Left ventricle myocardium inferior (tissue), 1 donor: ENCODE measurements around the gene DOCK8. TPM values are rescaled to one million over a fixed set of nuclear protein-coding genes. Genes with fewer than 3 reads are reported as not detected.

Experiments
- DNase-seq: peaks from one replicate; pipeline ENCODE4 v3.0.0-alpha.2; 2020
- H3K27ac ChIP-seq: fragments of 200-600 bp; replicated peaks from 2 replicates; pipeline ENCODE4 v1.8.0; 2021
- H3K27me3 ChIP-seq: fragments of 200-600 bp; 2 replicates; pipeline ENCODE4 v1.8.0; 2021; ENCODE audit warnings: low read depth
- H3K36me3 ChIP-seq: fragments of 200-600 bp; 2 replicates; pipeline ENCODE4 v1.8.0; 2021
- H3K4me1 ChIP-seq: fragments of 200-600 bp; 2 replicates; pipeline ENCODE4 v1.8.0; 2021
- H3K4me3 ChIP-seq: fragments of 200-600 bp; 2 replicates; pipeline ENCODE4 v1.8.0; 2021; ENCODE audit warnings: mild to moderate bottlenecking, moderate library complexity
- H3K9me3 ChIP-seq: fragments of 200-600 bp; replicated peaks from 2 replicates; pipeline ENCODE4 v1.8.0; 2021
- intact Hi-C: fragments of 100-400 bp; cut with micrococcal nuclease; formaldehyde crosslinking; loops from one replicate; pipeline ENCODE4 v1.11.0; 2022
- total RNA-seq: library from RNA; stranded (reverse); fragmentation: NEBNext Ultra II Directional; extraction: Animal tissue kit (Norgen Biotek cat#: 25700); gene quantifications from one replicate; pipeline ENCODE4 v1.2.1, GENCODE V29; 2021
- TF ChIP-seq, protein P1 (sequence below): fragments of 200-600 bp; IDR thresholded peaks from 2 replicates; pipeline ENCODE4 v1.8.0; 2021; ENCODE audit warnings: antibody characterized with exemption, mild to moderate bottlenecking, borderline replicate concordance
- donor health status: DM: no; HTN: yes; CAD: no; lungs with severe emphysema.

Gene DOCK8
- total RNA-seq, 1 donor from 2014 or later, result 3.7 TPM

DNA sequence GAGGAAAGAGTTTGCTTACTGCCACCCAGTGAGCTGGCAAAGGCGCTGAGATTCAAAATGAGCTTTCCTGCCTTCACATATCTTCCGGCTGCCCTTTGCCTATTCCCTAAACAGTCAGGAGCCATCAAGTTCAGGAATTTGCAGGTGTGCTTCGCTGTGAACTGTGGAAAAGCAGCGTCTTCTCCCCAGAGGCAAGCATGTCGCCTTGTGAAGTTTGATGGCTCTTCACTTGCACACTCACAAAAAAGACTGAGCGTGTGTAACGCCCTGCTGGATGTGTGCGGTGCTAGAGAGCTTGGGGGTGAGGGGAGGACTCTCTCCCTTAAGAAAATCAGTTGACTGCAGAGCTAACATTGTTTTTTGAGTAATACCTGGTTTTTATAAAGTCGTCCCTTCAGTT lies 288.7 kb downstream of the DOCK8 start:
- Histone ChIP-seq H3K27me3 (peaks cover 27% of the 10 kb centered on the region), H3K4me1 (peaks cover 39% of the 10 kb centered on the region), H3K36me3 (no peaks in the 10 kb centered on the region), H3K27ac (peak overlapping the region; percentile 92), H3K4me3 (peak overlapping the region; percentile 82), H3K9me3 (no peaks in the 10 kb centered on the region)
- TF ChIP-seq, protein P1, sequence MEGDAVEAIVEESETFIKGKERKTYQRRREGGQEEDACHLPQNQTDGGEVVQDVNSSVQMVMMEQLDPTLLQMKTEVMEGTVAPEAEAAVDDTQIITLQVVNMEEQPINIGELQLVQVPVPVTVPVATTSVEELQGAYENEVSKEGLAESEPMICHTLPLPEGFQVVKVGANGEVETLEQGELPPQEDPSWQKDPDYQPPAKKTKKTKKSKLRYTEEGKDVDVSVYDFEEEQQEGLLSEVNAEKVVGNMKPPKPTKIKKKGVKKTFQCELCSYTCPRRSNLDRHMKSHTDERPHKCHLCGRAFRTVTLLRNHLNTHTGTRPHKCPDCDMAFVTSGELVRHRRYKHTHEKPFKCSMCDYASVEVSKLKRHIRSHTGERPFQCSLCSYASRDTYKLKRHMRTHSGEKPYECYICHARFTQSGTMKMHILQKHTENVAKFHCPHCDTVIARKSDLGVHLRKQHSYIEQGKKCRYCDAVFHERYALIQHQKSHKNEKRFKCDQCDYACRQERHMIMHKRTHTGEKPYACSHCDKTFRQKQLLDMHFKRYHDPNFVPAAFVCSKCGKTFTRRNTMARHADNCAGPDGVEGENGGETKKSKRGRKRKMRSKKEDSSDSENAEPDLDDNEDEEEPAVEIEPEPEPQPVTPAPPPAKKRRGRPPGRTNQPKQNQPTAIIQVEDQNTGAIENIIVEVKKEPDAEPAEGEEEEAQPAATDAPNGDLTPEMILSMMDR, result no peak
- DNase-seq, result no peak
- intact Hi-C loops, result no loop called here

DNA sequence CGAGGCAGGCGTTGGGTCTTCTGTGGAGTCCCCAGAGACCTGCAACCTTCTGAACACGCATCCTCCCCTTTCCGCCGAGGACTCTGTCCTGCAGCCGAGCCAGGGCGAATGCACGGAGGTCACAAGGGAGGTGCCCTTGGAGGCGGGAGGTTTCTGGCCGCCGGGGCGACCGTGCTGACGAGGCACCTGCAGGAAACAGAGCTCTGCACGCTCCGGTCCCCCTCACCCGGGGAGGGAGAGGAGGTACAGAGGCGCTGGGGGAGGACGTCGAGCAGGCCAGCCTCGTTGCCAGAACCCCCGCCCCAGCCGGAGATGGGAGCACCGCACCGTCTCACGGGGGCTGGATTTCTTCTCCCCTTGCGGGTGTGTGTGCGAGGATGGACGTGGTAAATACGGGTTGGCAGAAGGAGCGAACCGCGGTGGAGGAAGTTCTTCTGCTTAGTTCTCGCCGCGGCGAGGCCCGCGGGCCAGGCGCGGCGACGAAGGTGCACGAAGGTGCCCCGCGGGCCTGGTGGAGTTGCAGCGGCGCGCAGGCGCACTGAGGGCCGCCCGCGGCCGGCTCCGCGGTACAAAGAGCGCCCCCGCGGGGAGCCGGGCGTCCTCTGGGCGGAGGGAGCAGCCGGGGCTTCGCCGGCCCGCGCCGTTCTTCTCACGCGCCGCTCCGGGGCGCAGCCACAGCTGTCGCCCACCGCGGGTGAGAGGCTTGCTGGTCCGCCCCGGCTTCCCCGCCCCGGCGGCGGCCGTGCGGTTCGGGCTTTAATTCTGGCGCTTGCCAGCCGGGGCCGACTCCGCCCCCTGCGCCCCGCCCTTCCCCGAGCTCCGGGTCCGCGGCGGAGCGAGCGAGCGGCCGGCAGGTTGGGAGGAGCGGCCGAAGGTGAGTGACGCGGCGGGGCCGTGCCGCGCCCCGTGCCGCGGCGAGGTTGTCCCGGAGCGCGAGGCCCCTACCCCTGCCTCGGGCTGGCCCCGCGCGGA lies 289.5 kb downstream of the DOCK8 start, which contains the start of gene KANK1:
KANK1 (plus strand) TSS at position 815 of the 972 bp plus-strand sequence.
- Histone ChIP-seq H3K36me3 (no peaks in the 10 kb centered on the region), H3K27ac (peak within 1 kb of the TSS; percentile 92), H3K4me1 (peaks cover 46% of the 10 kb centered on the region), H3K27me3 (peaks cover 27% of the 10 kb centered on the region), H3K4me3 (peak within 1 kb of the TSS; percentile 82), H3K9me3 (no peaks in the 10 kb centered on the region)
- intact Hi-C loops, result no loop called here
- TF ChIP-seq, protein P1, result peak; percentile 51
- peak; percentile 83 for DNase-seq

DNA sequence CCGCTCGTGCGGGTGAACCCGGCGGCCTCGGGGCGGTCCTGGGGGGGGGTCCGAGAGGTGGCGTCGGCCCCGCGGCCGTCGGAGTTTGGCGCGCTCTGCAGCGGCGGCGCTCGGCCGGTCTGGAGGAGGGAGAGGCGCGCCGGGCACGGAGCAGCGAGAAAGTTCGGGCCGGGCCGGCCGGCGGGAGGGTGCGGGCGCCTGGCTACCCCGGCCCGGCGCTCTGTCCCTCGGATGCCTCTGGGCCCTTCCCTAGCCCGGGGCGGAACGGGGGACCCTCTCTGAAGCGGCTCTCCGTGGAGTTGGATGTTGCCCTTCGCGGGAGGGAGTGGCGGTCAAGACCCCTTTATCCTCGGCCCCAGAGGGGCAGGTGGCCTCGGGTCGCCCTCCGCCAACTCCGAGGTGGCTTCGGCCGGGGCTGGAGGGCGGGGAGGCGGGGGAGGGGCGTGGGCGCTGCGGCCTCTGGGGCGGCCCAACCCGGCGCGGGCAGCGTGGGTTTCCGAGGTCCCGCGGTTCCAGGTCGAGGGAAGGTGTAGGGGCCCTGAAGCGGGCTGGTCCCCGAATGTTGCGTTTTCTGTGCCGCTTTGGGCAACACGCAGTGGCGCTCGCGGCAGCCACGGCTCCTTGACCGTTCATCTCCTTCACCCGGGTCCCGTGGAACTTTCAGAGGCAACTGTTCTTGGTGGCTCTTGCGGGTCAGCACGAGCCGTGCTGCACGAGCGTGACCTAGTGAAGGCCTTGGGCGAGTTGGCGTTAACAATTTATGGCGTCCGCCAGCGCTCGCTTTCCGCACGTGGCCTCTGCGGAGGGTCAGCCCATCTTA lies 290.5 kb downstream of the DOCK8 start:
- H3K27ac ChIP-seq, result peak overlapping the region; percentile 92
- intact Hi-C loops, result no loop called here
- peaks cover 27% of the 10 kb centered on the region for H3K27me3 ChIP-seq
- no peaks in the 10 kb centered on the region for H3K9me3 ChIP-seq
- DNase-seq, result peak; percentile 29
- TF ChIP-seq, protein P1, result no peak
- H3K36me3 ChIP-seq, result no peaks in the 10 kb centered on the region
- H3K4me3 ChIP-seq, result peak overlapping the region; percentile 82
- H3K4me1 ChIP-seq, result peaks cover 48% of the 10 kb centered on the region

DNA sequence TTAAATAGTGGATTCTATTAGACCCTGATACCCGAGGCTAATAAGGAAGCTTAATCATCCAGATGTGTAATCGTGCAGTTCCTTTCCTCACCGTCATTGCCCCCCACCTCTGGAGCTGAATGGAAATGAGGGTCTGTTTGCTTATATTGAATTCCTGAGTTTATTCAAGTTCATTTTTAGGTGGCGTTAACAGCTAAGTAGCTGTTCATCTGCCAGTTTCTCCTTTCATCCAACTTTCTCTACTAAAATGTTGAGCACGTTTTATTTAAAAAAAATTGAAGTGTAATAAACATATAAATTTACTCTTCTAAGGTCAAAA lies 291.0 kb downstream of the DOCK8 start:
- H3K9me3 ChIP-seq, result no peaks in the 10 kb centered on the region
- DNase-seq, result no peak
- intact Hi-C loops, result no loop called here
- peaks cover 27% of the 10 kb centered on the region for H3K27me3 ChIP-seq
- no peaks in the 10 kb centered on the region for H3K36me3 ChIP-seq
- peaks cover 49% of the 10 kb centered on the region for H3K4me1 ChIP-seq
- TF ChIP-seq, protein P1, result no peak
- H3K4me3 ChIP-seq, result peak overlapping the region; percentile 82
- H3K27ac ChIP-seq, result peak overlapping the region; percentile 92

DNA sequence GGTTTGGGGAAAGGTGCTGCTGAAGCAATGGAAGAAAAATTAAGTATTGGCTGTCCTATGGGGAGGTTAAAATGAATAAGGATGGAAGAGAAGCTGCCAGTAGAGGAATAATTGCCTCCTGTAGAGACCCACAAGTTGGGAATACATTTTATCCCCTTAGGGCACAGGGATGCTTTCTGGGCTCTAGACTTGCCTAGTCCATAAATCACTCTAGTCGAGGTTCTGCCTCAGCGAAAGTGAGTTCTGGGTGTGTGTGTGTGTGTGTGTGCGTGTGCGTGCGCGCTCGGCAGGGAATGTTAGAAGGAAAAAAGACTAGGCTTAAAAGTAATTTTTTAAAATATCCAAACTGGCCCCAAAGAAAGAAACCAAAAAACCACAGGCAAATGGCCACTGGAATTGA lies 291.6 kb downstream of the DOCK8 start:
- Histone ChIP-seq H3K36me3 (no peaks in the 10 kb centered on the region), H3K4me3 (peak overlapping the region; percentile 82), H3K27ac (peak overlapping the region; percentile 92), H3K27me3 (peaks cover 27% of the 10 kb centered on the region), H3K9me3 (no peaks in the 10 kb centered on the region), H3K4me1 (peaks cover 55% of the 10 kb centered on the region)
- no peak for DNase-seq
- TF ChIP-seq, protein P1, result no peak
- intact Hi-C loops, result no loop called here
